ENCODE results near the gene ATF2.
"Not testable (repeated sequence)": the region's sequence is repeated elsewhere in the genome, so short reads cannot be mapped to it uniquely, and the experiment has no call there.

The ATF2 gene

GRCh38 chr2:175166216-175166824, 1.7 kb downstream of the ATF2 start:
- DNase-seq (ENCODE audit: low spot score) = no peak

GRCh38 chr2:175164235-175164634, 3.8 kb downstream of the ATF2 start:
- DNase-seq (ENCODE audit: low spot score) = no peak

- no peak for DNase-seq (ENCODE audit: low spot score)
Measured at GRCh38 chr2:175158894-175159293, 9.1 kb downstream of the ATF2 start.

GRCh38 chr2:175156534-175156933, 11.5 kb downstream of the ATF2 start:
- DNase-seq (ENCODE audit: low spot score) = no peak

- no peak for DNase-seq (ENCODE audit: low spot score)
Measured at GRCh38 chr2:175154661-175155082, 13.3 kb downstream of the ATF2 start.

GRCh38 chr2:175152242-175152641, 15.8 kb downstream of the ATF2 start:
- no peak for DNase-seq (ENCODE audit: low spot score)

GRCh38 chr2:175151791-175152190, 16.2 kb downstream of the ATF2 start:
- DNase-seq (ENCODE audit: low spot score) = no peak

GRCh38 chr2:175147186-175147585, 20.8 kb downstream of the ATF2 start:
- no peak for DNase-seq (ENCODE audit: low spot score)

GRCh38 chr2:175143678-175144077, 24.3 kb downstream of the ATF2 start:
- DNase-seq (ENCODE audit: low spot score) = no peak

GRCh38 chr2:175143191-175143590, 24.8 kb downstream of the ATF2 start:
- DNase-seq (ENCODE audit: low spot score) = no peak

GRCh38 chr2:175140332-175140731, 27.7 kb downstream of the ATF2 start:
- DNase-seq (ENCODE audit: low spot score) = no peak

GRCh38 chr2:175137793-175138192, 30.2 kb downstream of the ATF2 start:
- no peak for DNase-seq (ENCODE audit: low spot score)

GRCh38 chr2:175136334-175137215, 31.4 kb downstream of the ATF2 start:
- no peak for DNase-seq (ENCODE audit: low spot score)

GRCh38 chr2:175135862-175136261, 32.1 kb downstream of the ATF2 start:
- no peak for DNase-seq (ENCODE audit: low spot score)

GRCh38 chr2:175135177-175135576, 32.8 kb downstream of the ATF2 start:
- no peak for DNase-seq (ENCODE audit: low spot score)

- no peak for DNase-seq (ENCODE audit: low spot score)
Measured at GRCh38 chr2:175131252-175131651, 36.8 kb downstream of the ATF2 start.

- no peak for DNase-seq (ENCODE audit: low spot score)
Measured at GRCh38 chr2:175126661-175127060, 41.3 kb downstream of the ATF2 start.

GRCh38 chr2:175123254-175123653, 44.7 kb downstream of the ATF2 start:
- DNase-seq (ENCODE audit: low spot score) = no peak

GRCh38 chr2:175111200-175111657, 56.8 kb downstream of the ATF2 start:
- no peak for DNase-seq (ENCODE audit: low spot score)

- DNase-seq (ENCODE audit: low spot score) = not testable (repeated sequence)
Measured at GRCh38 chr2:175108091-175108490, 59.9 kb downstream of the ATF2 start.

GRCh38 chr2:175107146-175107545, 60.9 kb downstream of the ATF2 start:
- DNase-seq (ENCODE audit: low spot score) = no peak

GRCh38 chr2:175103191-175103590, 64.8 kb downstream of the ATF2 start:
- no peak for DNase-seq (ENCODE audit: low spot score)

GRCh38 chr2:175101514-175101913, 66.5 kb downstream of the ATF2 start:
- no peak for DNase-seq (ENCODE audit: low spot score)

Data from left forelimb (tissue), 1 donor.